IMR-90 (cell line): ENCODE results near the gene CCDC60. TPM values are rescaled to one million over a fixed set of nuclear protein-coding genes. Genes with fewer than 3 reads are reported as not detected.

Source experiments
- ATAC-seq: fragments of 200-7000 bp; cut with Tn5 transposase; 2 replicates; pipeline ENCODE4 v1.9.1; 2020; ENCODE audit warnings: low read depth, mild to moderate bottlenecking, moderate library complexity
- BruUV-seq: library from RNA; stranded (reverse); fragments of 400-500 nt; replicated peaks from 2 replicates; lab custom pipeline; 2021; lab: Mats Ljungman, UMichigan
- CTCF ChIA-PET: fragments of 300-600 bp; formaldehyde crosslinking; extraction: SDS; loops from one replicate; lab custom pipeline; 2021; ENCODE audit warnings: antibody characterized with exemption; lab: Yijun Ruan, JAX
- POLR2A ChIA-PET: fragments of 300-600 bp; sonication (Branson Sonifier 250); formaldehyde crosslinking; loops from one replicate; lab custom pipeline; 2022; ENCODE audit warnings: antibody characterized with exemption; ENCODE audit not compliant: unreplicated experiment; lab: Charles Lee
- DNase-seq: peaks from one replicate; pipeline ENCODE4 v3.0.0; 2013
- H2AFZ ChIP-seq: replicated peaks from 2 replicates; pipeline ENCODE3; 2013; ENCODE audit warnings: low read length, mild to moderate bottlenecking; ENCODE audit not compliant: poor library complexity
- H2AK5ac ChIP-seq: 2 replicates; pipeline ENCODE4 v1.6.1; 2013; ENCODE audit warnings: low read depth, low read length, inconsistent platforms
- H2AK9ac ChIP-seq: replicated peaks from 2 replicates; pipeline ENCODE3; 2013; ENCODE audit warnings: mild to moderate bottlenecking, low read depth, low read length, moderate library complexity; ENCODE audit not compliant: poor library complexity
- H2BK120ac ChIP-seq: 2 replicates; pipeline ENCODE4 v1.6.1; 2013; ENCODE audit warnings: low read depth, low read length, inconsistent platforms
- H2BK15ac ChIP-seq: 3 replicates; pipeline ENCODE4 v1.6.1; 2013; ENCODE audit warnings: low read depth, low read length, inconsistent platforms
- H2BK20ac ChIP-seq: 2 replicates; pipeline ENCODE4 v1.6.1; 2013; ENCODE audit warnings: low read depth, mild to moderate bottlenecking, inconsistent platforms, low read length, moderate library complexity
- H2BK5ac ChIP-seq: 2 replicates; pipeline ENCODE4 v1.6.1; 2013; ENCODE audit warnings: mild to moderate bottlenecking, low read depth, low read length, inconsistent platforms; ENCODE audit not compliant: poor library complexity, severe bottlenecking
- H3K14ac ChIP-seq: replicated peaks from 2 replicates; pipeline ENCODE4 v1.6.1; 2013; ENCODE audit warnings: low read depth, low read length, inconsistent platforms
- H3K18ac ChIP-seq: 2 replicates; pipeline ENCODE4 v1.6.1; 2013; ENCODE audit warnings: low read depth, low read length, control low read depth
- H3K23ac ChIP-seq: 2 replicates; pipeline ENCODE4 v1.6.1; 2013; ENCODE audit warnings: low read depth, low read length, inconsistent platforms
- H3K27ac ChIP-seq: 2 replicates; pipeline ENCODE4 v1.5.1; 2013; ENCODE audit warnings: mild to moderate bottlenecking, control low read depth, low read length; ENCODE audit not compliant: insufficient read depth
- H3K27me3 ChIP-seq: 2 replicates; pipeline ENCODE4 v1.6.1; 2013; ENCODE audit warnings: low read length; ENCODE audit not compliant: control insufficient read depth, insufficient read depth
- H3K36me3 ChIP-seq: 2 replicates; pipeline ENCODE4 v1.6.1; 2013; ENCODE audit warnings: low read length, mixed read lengths; ENCODE audit not compliant: control insufficient read depth, insufficient read depth
- H3K4ac ChIP-seq: 2 replicates; pipeline ENCODE4 v1.6.1; 2013; ENCODE audit warnings: low read depth, low read length, inconsistent platforms
- H3K4me1 ChIP-seq: 2 replicates; pipeline ENCODE4 v1.6.1; 2013; ENCODE audit warnings: low read length, mixed read lengths; ENCODE audit not compliant: control insufficient read depth, insufficient read depth
- H3K4me2 ChIP-seq: 2 replicates; pipeline ENCODE4 v1.6.1; 2013; ENCODE audit warnings: low read depth, mild to moderate bottlenecking, control low read depth, low read length, moderate library complexity
- H3K4me3 ChIP-seq: 2 replicates; pipeline ENCODE4 v1.5.1; 2013; ENCODE audit warnings: low read depth, mild to moderate bottlenecking, control low read depth, low read length, moderate library complexity; ENCODE audit not compliant: insufficient read depth
- H3K56ac ChIP-seq: 2 replicates; pipeline ENCODE4 v1.6.1; 2013; ENCODE audit warnings: low read length, inconsistent platforms; ENCODE audit not compliant: insufficient read depth; ENCODE audit errors: extremely low read depth
- H3K79me1 ChIP-seq, 2 experiments: 2 replicates each; pipeline ENCODE4 v1.6.1; 2013; ENCODE audit warnings: low read length in 2 of 2, inconsistent platforms in 1 of 2, low read depth in 1 of 2
- H3K9ac ChIP-seq: 2 replicates; pipeline ENCODE4 v1.6.1; 2013; ENCODE audit warnings: low read depth, low read length, control low read depth
- H3K9me1 ChIP-seq: 2 replicates; pipeline ENCODE4 v1.6.1; 2013; ENCODE audit warnings: low read length, inconsistent platforms; ENCODE audit not compliant: insufficient read depth
- H3K9me3 ChIP-seq: 2 replicates; pipeline ENCODE4 v1.6.1; 2013; ENCODE audit warnings: low read length; ENCODE audit not compliant: control insufficient read depth, insufficient read depth
- H4K20me1 ChIP-seq: 2 replicates; pipeline ENCODE4 v1.6.1; 2013; ENCODE audit warnings: low read length, inconsistent platforms; ENCODE audit not compliant: insufficient read depth
- H4K5ac ChIP-seq: 2 replicates; pipeline ENCODE4 v1.6.1; 2013; ENCODE audit warnings: mild to moderate bottlenecking, low read depth, low read length, control low read depth
- H4K8ac ChIP-seq, 2 experiments: 2 replicates each; pipeline ENCODE4 v1.6.1; 2013; ENCODE audit warnings: low read depth in 2 of 2, low read length in 2 of 2, control low read depth in 1 of 2, inconsistent platforms in 1 of 2
- H4K91ac ChIP-seq: 2 replicates; pipeline ENCODE4 v1.6.1; 2013; ENCODE audit warnings: low read depth, low read length, inconsistent platforms; ENCODE audit not compliant: insufficient read depth
- MAFK ChIP-seq: IDR thresholded peaks from 2 replicates; pipeline ENCODE4 v1.6.1; 2012; ENCODE audit warnings: low read depth, low read length, improper control_type of control experiment
- RAD21 ChIP-seq: IDR thresholded peaks from 2 replicates; pipeline ENCODE4 v1.6.1; 2012; ENCODE audit warnings: low read length, improper control_type of control experiment
- RCOR1 ChIP-seq: IDR thresholded peaks from 2 replicates; pipeline ENCODE4 v1.6.1; 2012; ENCODE audit warnings: mild to moderate bottlenecking, low read length, improper control_type of control experiment; ENCODE audit not compliant: insufficient replicate concordance
- WGBS, 2 experiments: methylation state at CpG; one replicate each; pipeline versions ENCODE4 v1.1.5 to v1.1.7; 2013; ENCODE audit warnings: missing lambda C conversion rate in 2 of 2; ENCODE audit not compliant: insufficient read length in 1 of 2; ENCODE audit errors: extremely low coverage in 2 of 2; 5-methylcytosine and 5-hydroxymethylcytosine counted together
- dilution Hi-C: fragments of 300-500 bp; cut with HindIII; formaldehyde crosslinking; loops from one replicate; pipeline ENCODE4 v1.14.3; 2018; ENCODE audit warnings: low sequenced_read_pairs; ENCODE audit not compliant: unreplicated experiment
- in situ Hi-C: fragments of 300-500 bp; cut with MboI; formaldehyde crosslinking; loops from 3 replicates; pipeline ENCODE4 v1.14.3; 2019; ENCODE audit warnings: low sequenced_read_pairs, inconsistent platforms, mixed read lengths
- intact Hi-C: fragments of 100-400 bp; cut with micrococcal nuclease; formaldehyde crosslinking; loops from 2 replicates; pipeline ENCODE4 v1.10.0; 2022
- polyA plus RNA-seq, 3 experiments: library from polyadenylated mRNA; depleted of rRNA; stranded (reverse); fragments of >200 nt; gene quantifications; 2 replicates each; pipeline ENCODE4 v1.2.3, GENCODE V29; 2012; ENCODE audit warnings: low replicate concordance in 1 of 3
- total RNA-seq: library from RNA; depleted of rRNA; stranded (reverse); fragments of >200 nt; gene quantifications from 2 replicates; pipeline ENCODE4 v1.2.3, GENCODE V29; 2012

CCDC60 gene
- total and polyA plus RNA-seq, 2 of the 4 experiments (the other 2 are of a cell fraction), result not detected

DNA sequence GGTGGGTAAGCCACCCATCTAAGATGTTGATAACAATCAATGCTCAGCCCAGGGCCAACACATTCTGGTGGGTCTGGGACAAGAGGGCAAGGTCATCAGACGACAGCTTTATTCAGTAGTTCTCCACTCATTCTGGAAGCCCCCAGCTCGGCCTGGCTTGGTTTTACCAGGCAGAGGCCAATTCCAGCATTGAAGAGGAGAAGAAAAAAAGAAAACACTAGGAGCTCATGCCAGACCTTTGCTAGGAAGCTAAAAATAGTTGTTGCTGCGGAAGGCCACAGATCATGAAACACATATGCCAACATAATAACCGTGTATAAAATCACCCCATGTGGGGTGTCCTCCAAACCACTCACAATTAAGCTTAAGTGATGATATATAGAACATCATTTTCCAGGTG is 44.4 kb downstream of the CCDC60 start:
- no peak overlapping the region for H2BK15ac ChIP-seq
- dilution Hi-C loops (no loop called here), in situ Hi-C loops (no loop called here), intact Hi-C loops (no loop called here)
- H4K5ac ChIP-seq, result no peak overlapping the region
- no peak overlapping the region for H3K4me2 ChIP-seq
- no peaks in the 10 kb centered on the region for H3K79me1 ChIP-seq
- H2AK5ac ChIP-seq, result no peak overlapping the region
- H2BK120ac ChIP-seq, result no peak overlapping the region
- no peak overlapping the region for H2AK9ac ChIP-seq
- no peak overlapping the region for H3K18ac ChIP-seq
- H3K4me1 ChIP-seq, result no peaks in the 10 kb centered on the region
- no peaks in the 10 kb centered on the region for H3K9me1 ChIP-seq
- POLR2A ChIA-PET, result no interaction called here
- WGBS, 2 experiments, result no CpG with 5 or more reads among the region's 4 CpGs
- H2AFZ ChIP-seq, result no peak overlapping the region
- TF ChIP-seq RAD21, result no peak
- TF ChIP-seq RCOR1, result no peak
- TF ChIP-seq MAFK, result no peak
- BruUV-seq, result no TSS peak
- no peak overlapping the region for H2BK20ac ChIP-seq
- H3K36me3 ChIP-seq, result no peaks in the 10 kb centered on the region
- no peak overlapping the region for H3K14ac ChIP-seq
- H3K56ac ChIP-seq, result no peak overlapping the region
- H4K20me1 ChIP-seq, result no peaks in the 10 kb centered on the region
- H4K91ac ChIP-seq, result no peak overlapping the region
- CTCF ChIA-PET, result no interaction called here
- H4K8ac ChIP-seq, result no peak overlapping the region
- no peak overlapping the region for H3K23ac ChIP-seq
- peaks cover 20% of the 10 kb centered on the region for H3K9me3 ChIP-seq
- no peak overlapping the region for H2BK5ac ChIP-seq
- DNase-seq (no peak), ATAC-seq (no peak)
- H3K9ac ChIP-seq, result no peak overlapping the region
- H3K4ac ChIP-seq, result no peak overlapping the region
- H3K27ac ChIP-seq, result no peak overlapping the region
- no peak overlapping the region for H3K4me3 ChIP-seq
- no peaks in the 10 kb centered on the region for H3K27me3 ChIP-seq
